C4-2B (cell line): ENCODE measurements around the gene ATM.

ENCODE experiments used
- H3K27ac ChIP-seq: fragments of 450-650 bp; 2 replicates; pipeline ENCODE4 v1.5.1; 2017
- CTCF ChIP-seq: fragments of 450-650 bp; conservative IDR thresholded peaks from 2 replicates; pipeline ENCODE4 v1.5.1; 2017; ENCODE audit warnings: mild to moderate bottlenecking
- ZFX ChIP-seq: fragments of 450-650 bp; IDR thresholded peaks from 2 replicates; pipeline ENCODE4 v1.6.1; 2017

The ATM gene

GRCh38 chr11:108322666-108323065 lies 99.8 kb downstream of the ATM start:
- TF ChIP-seq ZFX, result no peak
- TF ChIP-seq CTCF, result no peak
- no peak overlapping the region for H3K27ac ChIP-seq

- H3K27ac ChIP-seq, result no peak overlapping the region
- TF ChIP-seq ZFX, result no peak
- no peak for TF ChIP-seq CTCF
Observed at GRCh38 chr11:108324587-108324986, 101.7 kb downstream of the ATM start.

- H3K27ac ChIP-seq, result no peak overlapping the region
- TF ChIP-seq CTCF (no peak), ZFX (no peak)
Observed at GRCh38 chr11:108333403-108333899, 110.6 kb downstream of the ATM start.

- no peak overlapping the region for H3K27ac ChIP-seq
- TF ChIP-seq ZFX, result no peak
- no peak for TF ChIP-seq CTCF
Observed at GRCh38 chr11:108338750-108339149, 115.9 kb downstream of the ATM start.

- TF ChIP-seq CTCF (no peak), ZFX (no peak)
Observed at GRCh38 chr11:108340973-108341372, 118.1 kb downstream of the ATM start.

GRCh38 chr11:108341654-108342053 lies 118.8 kb downstream of the ATM start:
- TF ChIP-seq ZFX (no peak), CTCF (no peak)
- no peak overlapping the region for H3K27ac ChIP-seq

More at GRCh38 chr11:108340973-108341372, 118.1 kb downstream of the ATM start:
- H3K27ac ChIP-seq, result no peak overlapping the region

GRCh38 chr11:108343714-108344113 lies 120.8 kb downstream of the ATM start:
- no peak overlapping the region for H3K27ac ChIP-seq
- TF ChIP-seq CTCF (no peak), ZFX (no peak)
